Smooth muscle cell of the umbilical artery (primary cell): Measurements from ENCODE around the gene YTHDC2. TPM values are rescaled to one million over a fixed set of nuclear protein-coding genes. Genes with fewer than 3 reads are reported as not detected.

ENCODE experiments used
- total RNA-seq: library from RNA; depleted of rRNA; stranded (reverse); fragments of >200 nt; gene quantifications from 2 replicates; pipeline ENCODE4 v1.2.3, GENCODE V29; 2014

YTHDC2 gene
- 22.8 and 30.0 TPM in 2 replicates for total RNA-seq

GRCh38 chr5:113513384-113514288 lies at the start of gene YTHDC2:
Gene YTHDC2, plus strand, starts transcription at chr5:113513694. Its CDS starts 202 bp downstream, at chr5:113513896.

GRCh38 chr5:113487781-113488644 lies 25.5 kb upstream of the YTHDC2 start, which contains the start of gene MCC:
Gene MCC, minus strand, starts transcription at chr5:113488453.

Other genes starting within 250 kb of the YTHDC2 start
- 0.30 and 0.46 TPM in 2 replicates for gene TSSK1B, start 78.7 kb upstream of the YTHDC2 start, total RNA-seq
- gene MCC, start 25.2 kb upstream of the YTHDC2 start, total RNA-seq: 58.4 and 95.9 TPM in 2 replicates